Superior temporal gyrus (tissue), 1 donor: Measurements from ENCODE around the gene ENTREP3.
"Not testable (repeated sequence)": the region's sequence is repeated elsewhere in the genome, so short reads cannot be mapped to it uniquely, and the experiment has no call there.

Source experiments
- DNase-seq: peaks from one replicate; pipeline ENCODE4 v3.0.0-alpha.2; 2016; ENCODE audit errors: extremely low spot score

The ENTREP3 gene

GRCh38 chr1:155223047-155223446 lies 32.2 kb downstream of the ENTREP3 start:
- no peak for DNase-seq

- DNase-seq = not testable (repeated sequence)
Observed at GRCh38 chr1:155220211-155220965, 34.9 kb downstream of the ENTREP3 start.

GRCh38 chr1:155219592-155220031 lies 35.7 kb downstream of the ENTREP3 start:
- DNase-seq = peak; percentile 87

- peak; percentile 98 for DNase-seq
Observed at GRCh38 chr1:155218854-155219591, 36.3 kb downstream of the ENTREP3 start.

GRCh38 chr1:155214702-155215101 lies 40.6 kb downstream of the ENTREP3 start:
- not testable (repeated sequence) for DNase-seq

- not testable (repeated sequence) for DNase-seq
Observed at GRCh38 chr1:155212051-155212440, 43.2 kb downstream of the ENTREP3 start.

- DNase-seq = not testable (repeated sequence)
Observed at GRCh38 chr1:155211381-155212050, 43.8 kb downstream of the ENTREP3 start.

- DNase-seq = no peak
Observed at GRCh38 chr1:155210314-155211104, 44.8 kb downstream of the ENTREP3 start.

- no peak for DNase-seq
Observed at GRCh38 chr1:155209312-155209721, 46.0 kb downstream of the ENTREP3 start.

GRCh38 chr1:155208541-155209311 lies 46.6 kb downstream of the ENTREP3 start, which contains the start of gene MTX1:
Gene MTX1 (plus strand): TSS chr1:155208695. CDS start chr1:155208805, 110 bp downstream.
- DNase-seq = peak; percentile 82

GRCh38 chr1:155207806-155208540 lies 47.3 kb downstream of the ENTREP3 start, which contains the start of gene THBS3:
Gene THBS3 (minus strand): TSS chr1:155207897. CDS start chr1:155207876, 21 bp downstream.
- DNase-seq = peak; percentile 17

- DNase-seq = peak; percentile 85
Observed at GRCh38 chr1:155206891-155207805, 48.1 kb downstream of the ENTREP3 start.

- no peak for DNase-seq
Observed at GRCh38 chr1:155205969-155206593, 49.2 kb downstream of the ENTREP3 start.

GRCh38 chr1:155205035-155205434 lies 50.2 kb downstream of the ENTREP3 start:
- DNase-seq = no peak

GRCh38 chr1:155202731-155203515 lies 52.4 kb downstream of the ENTREP3 start:
- no peak for DNase-seq

GRCh38 chr1:155202198-155202597 lies 53.1 kb downstream of the ENTREP3 start:
- no peak for DNase-seq

- DNase-seq = no peak
Observed at GRCh38 chr1:155200920-155201319, 54.4 kb downstream of the ENTREP3 start.
